GM20431 (cell line): Measurements from ENCODE around the gene TMEM229A.

ENCODE experiments used
- in situ Hi-C: fragments of 300-500 bp; cut with MseI, MboI; formaldehyde crosslinking; loops from one replicate; pipeline ENCODE4 v1.15.0; 2020; ENCODE audit warnings: low sequenced_read_pairs; ENCODE audit not compliant: unreplicated experiment

TMEM229A gene

GRCh38 chr7:123992913-123993518 lies 39.9 kb downstream of the TMEM229A start:
- in situ Hi-C loops, result no loop called here

DNA sequence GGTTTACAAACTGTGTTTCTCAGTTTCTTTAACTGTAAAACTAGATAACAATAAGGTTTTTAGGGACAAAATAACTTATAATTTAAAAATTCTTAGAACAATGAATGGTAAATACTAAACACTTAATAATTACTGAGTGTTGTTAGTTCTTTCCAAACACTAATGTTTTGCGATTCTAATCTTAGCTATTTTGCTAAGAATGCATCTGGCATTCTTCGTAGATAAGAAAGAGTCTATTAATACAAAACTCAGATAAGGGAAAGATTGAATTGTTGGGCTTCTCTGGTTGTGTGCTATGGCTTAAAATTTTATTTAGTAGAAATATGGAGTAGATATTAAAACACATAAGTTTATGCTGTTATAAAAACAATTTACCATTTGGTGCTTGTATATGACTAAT lies 45.4 kb downstream of the TMEM229A start:
- in situ Hi-C loops, result no loop called here
